ENCODE measurements around the gene TMCO4. TPM values are rescaled to one million over a fixed set of nuclear protein-coding genes. Genes with fewer than 3 reads are reported as not detected.

Gene TMCO4
- total RNA-seq, 1 donor from 2014 or later: 1.8 TPM

- no peak overlapping the region for H3K4me3 ChIP-seq (ENCODE audit: insufficient read depth, low read depth, low read length)
- H3K9me3 ChIP-seq (ENCODE audit: insufficient read depth, low read depth, low read length): no peaks in the 10 kb centered on the region
- H3K9ac ChIP-seq (ENCODE audit: low read length): no peak overlapping the region
- Mint-ChIP-seq H3K27ac (ENCODE audit: unreplicated experiment) (no peak overlapping the region), H3K9me3 (ENCODE audit: unreplicated experiment) (no peaks in the 10 kb centered on the region), H3K27me3 (ENCODE audit: low read depth, unreplicated experiment) (peaks cover 67% of the 10 kb centered on the region), H3K4me1 (ENCODE audit: low read depth, unreplicated experiment) (no peaks in the 10 kb centered on the region), H3K36me3 (ENCODE audit: low read depth, unreplicated experiment) (peaks cover 2% of the 10 kb centered on the region), H3K4me3 (ENCODE audit: unreplicated experiment) (no peak overlapping the region)
- no peak overlapping the region for H3K27ac ChIP-seq (ENCODE audit: low read depth, low read length)
- H3K4me2 ChIP-seq (ENCODE audit: low read length): peak overlapping the region; percentile 74
- H3K79me2 ChIP-seq (ENCODE audit: insufficient read depth, low read length): no peaks in the 10 kb centered on the region
- FAIRE-seq (no peak), DNase-seq (ENCODE audit: low read depth) (no peak)
- H3K4me1 ChIP-seq (ENCODE audit: insufficient read depth, low read length): no peaks in the 10 kb centered on the region
- no peak overlapping the region for H2AFZ ChIP-seq (ENCODE audit: low read depth, low read length)
- peaks cover 56% of the 10 kb centered on the region for H3K27me3 ChIP-seq (ENCODE audit: insufficient read depth, low read length)
- peaks cover 13% of the 10 kb centered on the region for H4K20me1 ChIP-seq (ENCODE audit: insufficient read depth, low read length)
- no peaks in the 10 kb centered on the region for H3K36me3 ChIP-seq (ENCODE audit: insufficient read depth, low read length)
- TF ChIP-seq, protein P1, sequence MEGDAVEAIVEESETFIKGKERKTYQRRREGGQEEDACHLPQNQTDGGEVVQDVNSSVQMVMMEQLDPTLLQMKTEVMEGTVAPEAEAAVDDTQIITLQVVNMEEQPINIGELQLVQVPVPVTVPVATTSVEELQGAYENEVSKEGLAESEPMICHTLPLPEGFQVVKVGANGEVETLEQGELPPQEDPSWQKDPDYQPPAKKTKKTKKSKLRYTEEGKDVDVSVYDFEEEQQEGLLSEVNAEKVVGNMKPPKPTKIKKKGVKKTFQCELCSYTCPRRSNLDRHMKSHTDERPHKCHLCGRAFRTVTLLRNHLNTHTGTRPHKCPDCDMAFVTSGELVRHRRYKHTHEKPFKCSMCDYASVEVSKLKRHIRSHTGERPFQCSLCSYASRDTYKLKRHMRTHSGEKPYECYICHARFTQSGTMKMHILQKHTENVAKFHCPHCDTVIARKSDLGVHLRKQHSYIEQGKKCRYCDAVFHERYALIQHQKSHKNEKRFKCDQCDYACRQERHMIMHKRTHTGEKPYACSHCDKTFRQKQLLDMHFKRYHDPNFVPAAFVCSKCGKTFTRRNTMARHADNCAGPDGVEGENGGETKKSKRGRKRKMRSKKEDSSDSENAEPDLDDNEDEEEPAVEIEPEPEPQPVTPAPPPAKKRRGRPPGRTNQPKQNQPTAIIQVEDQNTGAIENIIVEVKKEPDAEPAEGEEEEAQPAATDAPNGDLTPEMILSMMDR (IDR thresholded peaks at IDR 0.05; ENCODE audit: insufficient read depth, low read depth, low read length): no peak
- TF ChIP-seq EZH2 (IDR thresholded peaks at IDR 0.05; ENCODE audit: insufficient read depth, low read length): no peak
Observed at GRCh38 chr1:19665186-19665495, 134.6 kb downstream of the TMCO4 start.

DNA sequence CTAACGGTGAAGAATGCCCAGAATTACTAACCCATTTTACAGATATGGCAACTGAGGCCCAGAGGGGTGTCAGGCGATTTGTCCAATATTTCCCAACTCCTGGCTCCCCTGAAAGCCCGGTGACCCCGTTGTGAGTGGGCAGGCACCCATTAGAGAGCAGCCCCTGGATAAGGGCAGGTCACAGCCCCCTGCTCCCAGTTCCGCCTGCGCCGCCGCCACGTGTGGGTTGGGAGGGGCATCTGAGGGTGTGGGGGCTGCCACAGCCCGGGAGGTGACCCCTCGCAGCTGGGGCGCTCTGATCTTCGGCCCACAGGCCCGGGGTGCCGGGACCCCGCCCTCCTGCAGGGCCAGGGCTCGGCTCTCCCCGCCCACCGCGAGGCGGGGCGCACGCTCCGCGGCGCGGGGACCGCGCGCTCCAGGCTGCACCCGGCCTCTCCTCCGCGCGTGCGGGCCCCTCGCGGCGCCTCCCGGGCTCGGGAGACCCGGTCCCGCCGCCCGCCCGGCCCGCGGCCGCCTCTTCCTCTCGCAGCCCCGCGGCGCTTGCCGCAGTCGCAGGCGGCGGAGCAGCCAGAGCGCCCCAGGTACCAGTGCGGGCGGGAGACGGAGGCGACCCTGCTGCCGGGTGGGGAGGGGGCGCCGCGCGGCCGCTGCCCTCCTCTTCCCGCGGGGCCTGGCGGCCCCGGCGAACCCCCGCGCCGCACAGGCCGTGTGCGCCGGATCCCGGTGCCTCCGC, 135.1 kb downstream of the TMCO4 start, which contains the start of gene HTR6:
HTR6 (plus strand) TSS at position 423 of the 733 bp plus-strand sequence. CDS start 879 bp downstream, outside the sequence.
- H3K27me3 ChIP-seq (ENCODE audit: insufficient read depth, low read length): peaks cover 56% of the 10 kb centered on the region
- no peak within 1 kb of the TSS for H2AFZ ChIP-seq (ENCODE audit: low read depth, low read length)
- no peaks in the 10 kb centered on the region for H3K79me2 ChIP-seq (ENCODE audit: insufficient read depth, low read length)
- TF ChIP-seq EZH2 (IDR thresholded peaks at IDR 0.05; ENCODE audit: insufficient read depth, low read length): no peak
- TF ChIP-seq, protein P1 (IDR thresholded peaks at IDR 0.05; ENCODE audit: insufficient read depth, low read depth, low read length): no peak
- FAIRE-seq (no peak), DNase-seq (ENCODE audit: low read depth) (no peak)
- Mint-ChIP-seq H3K36me3 (ENCODE audit: low read depth, unreplicated experiment) (no peaks in the 10 kb centered on the region), H3K27me3 (ENCODE audit: low read depth, unreplicated experiment) (peaks cover 62% of the 10 kb centered on the region), H3K4me3 (ENCODE audit: unreplicated experiment) (peak within 1 kb of the TSS; percentile 62), H3K27ac (ENCODE audit: unreplicated experiment) (no peak within 1 kb of the TSS), H3K4me1 (ENCODE audit: low read depth, unreplicated experiment) (peaks cover 2% of the 10 kb centered on the region), H3K9me3 (ENCODE audit: unreplicated experiment) (no peaks in the 10 kb centered on the region)
- H3K4me2 ChIP-seq (ENCODE audit: low read length): peak within 1 kb of the TSS; percentile 74
- H3K27ac ChIP-seq (ENCODE audit: low read depth, low read length): no peak within 1 kb of the TSS
- no peak within 1 kb of the TSS for H3K4me3 ChIP-seq (ENCODE audit: insufficient read depth, low read depth, low read length)
- H4K20me1 ChIP-seq (ENCODE audit: insufficient read depth, low read length): peaks cover 16% of the 10 kb centered on the region
- peaks cover 2% of the 10 kb centered on the region for H3K4me1 ChIP-seq (ENCODE audit: insufficient read depth, low read length)
- no peak within 1 kb of the TSS for H3K9ac ChIP-seq (ENCODE audit: low read length)
- H3K36me3 ChIP-seq (ENCODE audit: insufficient read depth, low read length): no peaks in the 10 kb centered on the region
- H3K9me3 ChIP-seq (ENCODE audit: insufficient read depth, low read depth, low read length): no peaks in the 10 kb centered on the region

GRCh38 chr1:19662313-19662712, 137.4 kb downstream of the TMCO4 start:
- H3K27me3 ChIP-seq (ENCODE audit: insufficient read depth, low read length): peaks cover 39% of the 10 kb centered on the region
- no peaks in the 10 kb centered on the region for H3K9me3 Mint-ChIP-seq (ENCODE audit: unreplicated experiment)
- no peak overlapping the region for H3K4me3 ChIP-seq (ENCODE audit: insufficient read depth, low read depth, low read length)

More at GRCh38 chr1:19662313-19662712, 137.4 kb downstream of the TMCO4 start:
- Mint-ChIP-seq H3K4me1 (ENCODE audit: low read depth, unreplicated experiment) (peaks cover 6% of the 10 kb centered on the region), H3K36me3 (ENCODE audit: low read depth, unreplicated experiment) (no peaks in the 10 kb centered on the region), H3K27ac (ENCODE audit: unreplicated experiment) (no peak overlapping the region), H3K4me3 (ENCODE audit: unreplicated experiment) (no peak overlapping the region), H3K27me3 (ENCODE audit: low read depth, unreplicated experiment) (peaks cover 40% of the 10 kb centered on the region)
- H2AFZ ChIP-seq (ENCODE audit: low read depth, low read length): no peak overlapping the region
- no peak overlapping the region for H3K27ac ChIP-seq (ENCODE audit: low read depth, low read length)
- no peak overlapping the region for H3K4me2 ChIP-seq (ENCODE audit: low read length)
- H3K79me2 ChIP-seq (ENCODE audit: insufficient read depth, low read length): no peaks in the 10 kb centered on the region
- no peaks in the 10 kb centered on the region for H3K36me3 ChIP-seq (ENCODE audit: insufficient read depth, low read length)
- no peaks in the 10 kb centered on the region for H3K9me3 ChIP-seq (ENCODE audit: insufficient read depth, low read depth, low read length)
- FAIRE-seq: no peak
- peaks cover 31% of the 10 kb centered on the region for H4K20me1 ChIP-seq (ENCODE audit: insufficient read depth, low read length)
- peaks cover 4% of the 10 kb centered on the region for H3K4me1 ChIP-seq (ENCODE audit: insufficient read depth, low read length)
- TF ChIP-seq, protein P1 (IDR thresholded peaks at IDR 0.05; ENCODE audit: insufficient read depth, low read depth, low read length): no peak
- no peak for TF ChIP-seq EZH2 (IDR thresholded peaks at IDR 0.05; ENCODE audit: insufficient read depth, low read length)
- H3K9ac ChIP-seq (ENCODE audit: low read length): no peak overlapping the region
- no peak for DNase-seq (ENCODE audit: low read depth)
